ENCODE results near the gene SSBP2. TPM values are rescaled to one million over a fixed set of nuclear protein-coding genes. Genes with fewer than 3 reads are reported as not detected.

SSBP2 gene
- total RNA-seq, 1 donor from 2014 or later, result 30.6 TPM

DNA sequence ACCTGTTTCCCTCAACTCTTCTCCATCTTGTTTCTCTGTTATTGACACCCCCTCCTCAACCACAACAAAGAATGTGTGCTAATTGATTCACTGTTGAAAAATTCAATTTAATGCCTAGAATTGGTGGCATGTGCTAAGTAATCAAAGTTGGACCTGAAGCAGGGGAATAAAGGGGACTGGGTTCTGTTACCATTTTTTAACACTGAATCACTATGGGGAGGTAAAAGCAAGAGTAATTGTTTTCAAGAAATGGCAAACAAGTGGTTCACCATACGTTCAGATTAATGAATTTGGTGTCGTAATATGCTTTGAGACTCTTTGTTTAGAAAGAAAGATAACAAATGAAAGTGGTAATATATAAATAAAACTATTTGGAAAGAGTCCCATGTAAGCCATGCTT is 17.0 kb upstream of the SSBP2 start:
- intact Hi-C loops (cut with micrococcal nuclease), result no loop called here

DNA sequence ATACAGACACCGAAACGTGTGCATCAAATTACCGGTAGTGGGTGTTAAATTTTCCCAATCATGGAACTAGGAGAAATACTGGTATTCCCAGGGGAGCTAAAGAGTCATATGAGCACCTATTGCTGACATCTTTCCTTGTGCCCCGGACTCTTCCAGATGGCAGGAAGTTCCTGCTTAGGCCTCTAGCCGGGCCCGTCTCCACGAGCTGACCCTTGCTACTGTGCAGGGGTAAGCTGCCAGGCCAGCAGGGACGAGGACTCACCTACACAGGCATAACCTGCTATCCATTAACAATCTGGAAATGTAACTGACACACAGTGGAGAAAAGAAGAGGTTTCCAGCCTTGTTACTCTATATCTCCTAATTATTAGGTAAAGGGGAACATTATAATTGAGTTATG is 16.2 kb upstream of the SSBP2 start:
- intact Hi-C loops (cut with micrococcal nuclease), result no loop called here

DNA sequence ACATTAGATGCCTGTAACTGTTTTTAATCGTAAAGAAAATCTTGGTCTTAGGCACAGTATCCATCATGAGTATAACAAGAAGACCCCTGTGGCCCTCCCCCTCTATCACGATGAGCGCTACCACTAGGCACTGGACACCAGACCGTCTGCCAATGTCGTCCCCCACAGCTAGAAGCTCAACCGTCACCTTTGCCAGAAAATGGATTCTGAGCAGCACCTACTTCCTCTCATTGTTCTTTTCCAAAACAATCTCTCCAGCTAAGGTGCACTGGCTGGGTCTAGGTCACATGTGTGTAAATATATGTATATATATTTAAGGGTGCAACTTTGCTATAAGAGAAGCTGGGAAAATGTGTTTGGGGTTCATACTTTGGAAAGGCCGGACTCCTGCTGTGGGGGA is 15.7 kb upstream of the SSBP2 start:
- intact Hi-C loops (cut with micrococcal nuclease), result no loop called here

DNA sequence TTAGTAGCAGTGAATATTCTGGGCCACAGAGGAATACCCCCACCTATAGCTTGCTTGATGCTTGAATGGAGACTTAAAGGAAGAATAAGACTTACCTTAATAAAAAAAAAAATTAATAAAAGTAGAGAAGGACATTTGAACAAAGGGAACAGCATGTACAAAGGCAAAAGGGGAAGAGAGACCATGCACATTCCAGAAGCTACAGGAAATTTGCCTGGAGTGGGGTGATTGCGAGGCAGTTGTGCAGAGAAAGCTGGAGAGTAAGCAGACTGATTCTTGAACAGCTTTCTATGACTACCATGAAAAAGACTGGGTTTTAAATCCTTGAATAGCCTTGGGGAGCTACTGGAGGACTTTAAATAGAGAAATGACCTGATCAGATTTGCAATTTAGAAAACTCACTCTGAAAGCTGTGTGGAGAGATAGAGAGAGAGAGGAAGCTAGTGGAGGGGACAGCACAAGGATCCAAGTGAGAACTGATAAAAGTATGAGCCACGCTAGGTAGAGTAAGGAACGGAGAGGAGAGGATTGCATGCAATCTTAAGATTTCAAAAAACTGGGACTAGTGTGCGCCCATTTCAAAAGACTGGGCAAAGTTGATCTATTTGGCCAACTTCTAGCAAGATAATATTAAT is 12.5 kb upstream of the SSBP2 start:
- intact Hi-C loops (cut with micrococcal nuclease), result no loop called here

DNA sequence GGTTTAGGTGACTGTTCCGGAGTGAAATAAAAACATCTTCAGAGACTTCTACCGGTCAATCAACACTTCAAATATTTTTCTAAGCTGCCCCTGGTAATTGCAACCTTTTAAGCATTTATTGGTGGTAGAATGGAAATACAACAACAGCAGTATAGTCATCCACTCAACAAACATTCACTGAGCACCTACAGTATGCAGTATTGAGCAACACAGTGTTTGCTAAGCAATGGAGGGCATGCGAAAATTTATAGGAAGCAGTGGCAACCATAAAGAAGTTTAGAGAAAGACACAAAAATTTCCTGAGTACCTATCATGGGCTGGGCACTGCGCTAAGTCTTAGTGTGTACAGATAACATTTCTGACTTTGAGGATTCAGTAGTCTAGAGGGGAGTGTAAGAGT is 12.0 kb upstream of the SSBP2 start:
- intact Hi-C loops (cut with micrococcal nuclease), result no loop called here

DNA sequence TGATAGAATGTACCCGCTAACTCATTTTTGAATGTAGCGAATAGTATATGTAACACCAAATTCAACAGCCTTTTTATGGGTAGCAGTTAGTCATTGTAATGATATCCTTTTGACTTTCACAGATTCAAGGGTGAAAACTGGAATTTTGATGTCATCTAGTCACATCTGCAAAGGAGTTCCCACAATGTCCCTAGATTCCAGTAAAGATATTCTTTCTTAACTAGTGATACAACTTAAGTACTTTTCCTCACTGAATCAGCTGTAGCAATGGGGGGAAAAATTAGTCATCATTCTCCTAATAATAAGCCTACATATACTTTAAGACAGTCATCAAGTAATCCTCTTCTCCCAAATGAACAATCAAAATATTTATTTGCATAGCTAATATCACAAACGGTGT is 11.5 kb upstream of the SSBP2 start:
- intact Hi-C loops (cut with micrococcal nuclease), result no loop called here

DNA sequence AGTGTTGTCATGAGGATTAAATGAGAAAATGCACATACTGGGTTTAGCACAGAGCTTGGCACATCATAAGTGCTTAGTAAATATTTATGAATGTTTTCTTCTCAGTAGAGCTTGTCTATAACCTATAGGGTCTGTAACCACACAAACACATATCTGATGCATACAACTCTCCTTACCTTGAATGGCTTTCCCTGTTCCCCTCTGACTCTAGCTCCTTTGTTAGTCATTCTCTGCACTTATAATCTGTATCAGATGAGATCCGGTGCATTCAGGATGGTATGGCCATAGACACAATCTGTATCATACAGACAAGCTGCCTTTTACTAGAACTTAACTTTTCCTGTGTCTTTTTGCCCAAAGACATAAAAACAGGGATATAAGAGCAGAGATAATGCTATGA is 11.1 kb upstream of the SSBP2 start:
- intact Hi-C loops (cut with micrococcal nuclease), result no loop called here

DNA sequence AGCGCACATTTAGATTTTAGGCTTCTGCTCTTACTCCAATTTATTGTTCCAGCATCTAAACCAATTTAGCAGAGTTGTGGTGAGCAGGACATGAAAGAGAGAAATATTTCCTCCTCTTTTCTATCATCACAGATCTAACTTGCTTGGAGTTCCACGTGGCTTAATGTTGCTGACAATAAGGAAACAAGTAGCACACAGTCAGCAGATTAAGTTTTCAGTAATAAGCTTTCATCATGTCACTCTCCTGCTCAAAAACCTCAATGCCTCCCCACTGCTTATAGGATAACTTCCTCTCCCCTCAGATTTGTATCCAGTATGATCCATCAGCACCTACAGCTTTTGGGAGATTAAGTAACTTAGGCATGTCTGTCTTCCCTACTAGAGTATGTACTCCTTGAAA is 10.4 kb upstream of the SSBP2 start:
- intact Hi-C loops (cut with micrococcal nuclease), result no loop called here

DNA sequence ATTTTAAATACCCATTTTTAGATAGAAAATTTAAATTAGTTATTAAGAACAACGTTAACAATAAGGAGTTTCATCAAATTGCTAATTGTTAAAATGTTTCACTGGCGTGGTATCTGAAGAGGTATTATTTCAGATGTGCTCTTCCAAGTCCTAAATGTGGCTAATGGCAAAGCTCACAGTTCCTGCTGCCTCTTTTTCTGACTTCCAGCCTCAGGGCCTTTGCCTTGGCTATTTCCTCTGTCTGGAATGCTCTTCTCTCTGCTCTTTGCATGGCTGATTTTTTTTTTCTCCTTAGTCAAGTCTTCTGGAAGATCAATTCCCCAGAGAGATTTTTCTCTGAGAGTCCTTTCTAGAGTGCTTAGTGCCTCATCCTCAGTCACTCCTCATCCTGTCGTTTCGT is 9.6 kb upstream of the SSBP2 start:
- intact Hi-C loops (cut with micrococcal nuclease), result no loop called here

DNA sequence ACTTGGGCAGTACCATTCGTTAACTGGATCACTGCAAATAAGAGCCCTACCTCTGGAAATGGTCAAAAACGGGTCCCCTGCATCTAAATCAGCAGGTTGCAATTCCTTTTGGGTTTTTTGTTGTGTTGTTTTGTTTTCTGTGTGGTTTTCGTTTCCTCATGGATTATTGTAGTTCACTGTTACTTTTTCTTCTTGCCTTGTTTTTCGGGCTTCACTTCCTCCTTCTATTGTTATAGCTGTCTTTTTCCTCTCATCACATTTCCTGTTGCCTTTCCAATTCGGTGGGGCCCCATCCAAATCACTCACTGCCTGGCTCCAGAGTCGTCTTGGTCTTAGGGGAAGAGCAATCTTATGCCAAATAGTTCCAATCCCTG is 8.7 kb upstream of the SSBP2 start:
- intact Hi-C loops (cut with micrococcal nuclease), result loop anchor here (10.0 kb wide), 1 partner anchor 595 kb away; no protein-coding TSS in a partner anchor

DNA sequence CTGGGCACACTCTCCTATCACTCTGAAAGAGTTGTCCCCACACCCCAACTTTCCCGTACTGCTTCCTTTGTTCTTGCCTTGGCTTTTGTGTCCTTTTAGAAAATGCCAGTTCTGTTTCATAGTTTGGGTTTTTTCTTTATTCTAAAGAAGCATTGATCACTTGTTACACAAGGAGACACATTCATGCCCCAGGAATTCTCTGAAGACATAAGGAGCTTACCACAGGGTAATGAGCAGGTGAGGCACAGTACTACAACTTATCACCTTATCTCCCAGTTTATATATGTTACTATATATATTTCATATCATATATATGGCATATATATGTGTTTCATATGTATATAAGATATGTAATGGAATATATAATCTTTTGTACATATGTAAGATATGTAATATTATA is 6.5 kb upstream of the SSBP2 start:
- intact Hi-C loops (cut with micrococcal nuclease), result loop anchor here (10.0 kb wide), 1 partner anchor 597 kb away; no protein-coding TSS in a partner anchor

DNA sequence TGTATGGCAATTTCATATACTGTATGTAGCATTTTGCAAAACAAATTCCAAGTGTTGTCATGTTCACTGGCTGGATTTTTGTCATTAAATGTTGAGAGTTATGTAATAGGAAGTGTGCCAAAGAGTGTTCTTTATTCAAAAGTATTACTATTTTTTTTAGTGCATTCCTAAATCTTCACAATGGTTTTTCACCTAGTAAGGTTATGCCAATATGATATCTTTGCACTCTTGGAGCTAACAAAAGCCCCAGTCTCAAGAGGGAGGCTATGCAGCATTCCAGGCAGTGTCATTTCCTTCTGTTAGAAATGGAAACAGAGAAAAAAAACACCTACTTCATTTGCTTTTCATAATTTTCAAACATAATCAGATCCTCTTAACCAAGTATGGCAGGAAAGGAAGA is 5.1 kb upstream of the SSBP2 start:
- intact Hi-C loops (cut with micrococcal nuclease), result loop anchor here (10.0 kb wide), 1 partner anchor 599 kb away; no protein-coding TSS in a partner anchor

DNA sequence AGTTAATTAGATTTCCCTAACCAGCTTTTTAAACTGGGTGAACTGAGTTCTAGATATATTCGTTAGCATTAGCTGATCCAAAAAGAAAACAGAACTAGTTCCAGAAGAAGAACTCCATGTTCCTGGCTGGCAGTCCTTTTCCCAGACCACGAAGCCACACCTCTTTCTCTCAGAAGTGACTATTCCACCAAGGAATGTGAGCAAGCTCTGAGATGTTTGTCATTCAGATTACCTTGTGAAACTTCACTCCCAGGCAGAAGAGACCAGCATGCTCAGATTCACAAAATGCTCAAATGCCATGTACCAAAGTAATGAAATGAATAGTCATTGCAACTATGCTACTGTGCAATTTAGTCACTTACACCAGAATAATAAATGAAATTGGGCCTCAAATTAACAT is 4.4 kb upstream of the SSBP2 start:
- intact Hi-C loops (cut with micrococcal nuclease), result loop anchor here (10.0 kb wide), 1 partner anchor 599 kb away; no protein-coding TSS in a partner anchor

DNA sequence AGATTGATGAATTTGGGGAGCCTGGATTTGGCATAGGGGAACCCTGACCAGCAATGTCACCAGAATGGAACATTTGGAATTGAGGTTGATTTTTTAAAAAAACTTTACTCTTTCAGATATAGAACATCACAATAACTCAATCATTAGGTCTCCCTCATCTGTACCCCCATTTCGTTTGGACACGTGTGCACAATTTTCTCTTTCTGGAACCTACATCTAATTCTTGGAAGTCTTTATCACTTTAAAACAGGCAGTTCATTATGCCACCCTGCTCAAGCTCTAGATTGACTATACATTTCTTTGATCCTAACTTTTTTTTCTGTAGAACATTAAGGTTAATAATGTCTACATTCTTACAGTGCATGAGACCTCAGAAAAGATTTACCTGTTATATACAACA is 3.7 kb upstream of the SSBP2 start:
- intact Hi-C loops (cut with micrococcal nuclease), result loop anchor here (10.0 kb wide), 1 partner anchor 600 kb away; no protein-coding TSS in a partner anchor

DNA sequence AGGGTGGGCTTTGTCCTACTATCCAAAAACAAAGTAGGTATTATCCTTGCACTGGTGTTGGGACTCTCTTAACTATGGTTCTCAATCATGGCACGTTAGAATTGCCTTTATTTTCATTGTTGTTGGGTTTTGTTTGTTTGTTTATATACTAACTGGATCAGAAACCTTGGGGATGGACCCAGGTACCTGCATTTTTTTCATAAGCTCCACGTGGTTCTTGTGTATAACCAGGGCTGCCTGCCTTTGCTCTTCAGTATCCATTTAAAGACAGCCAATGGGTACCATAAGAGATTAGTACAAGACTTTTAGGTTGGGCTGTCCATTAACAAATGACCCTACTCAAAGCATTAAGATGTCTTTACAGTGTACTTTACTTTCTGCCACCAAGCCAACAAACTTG is 2.5 kb upstream of the SSBP2 start:
- intact Hi-C loops (cut with micrococcal nuclease), result loop anchor here (10.0 kb wide), 1 partner anchor 601 kb away; no protein-coding TSS in a partner anchor

DNA sequence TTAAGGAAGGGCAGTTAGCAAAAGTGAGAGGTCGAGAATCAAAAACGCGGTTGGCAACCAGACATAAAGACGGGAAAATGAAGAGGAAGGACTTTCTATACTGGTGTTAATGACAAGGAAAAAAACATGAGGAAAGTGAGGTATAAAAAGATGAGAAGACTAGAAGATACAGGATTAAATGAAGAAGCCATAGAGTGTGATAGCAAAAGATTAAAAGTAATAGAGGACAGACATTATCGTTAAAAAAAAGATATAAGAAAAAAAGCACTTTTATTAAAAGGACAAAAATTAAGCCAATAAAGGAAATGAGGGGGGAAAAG is 1.7 kb upstream of the SSBP2 start:
- intact Hi-C loops (cut with micrococcal nuclease), result loop anchor here (10.0 kb wide), 1 partner anchor 602 kb away; no protein-coding TSS in a partner anchor

DNA sequence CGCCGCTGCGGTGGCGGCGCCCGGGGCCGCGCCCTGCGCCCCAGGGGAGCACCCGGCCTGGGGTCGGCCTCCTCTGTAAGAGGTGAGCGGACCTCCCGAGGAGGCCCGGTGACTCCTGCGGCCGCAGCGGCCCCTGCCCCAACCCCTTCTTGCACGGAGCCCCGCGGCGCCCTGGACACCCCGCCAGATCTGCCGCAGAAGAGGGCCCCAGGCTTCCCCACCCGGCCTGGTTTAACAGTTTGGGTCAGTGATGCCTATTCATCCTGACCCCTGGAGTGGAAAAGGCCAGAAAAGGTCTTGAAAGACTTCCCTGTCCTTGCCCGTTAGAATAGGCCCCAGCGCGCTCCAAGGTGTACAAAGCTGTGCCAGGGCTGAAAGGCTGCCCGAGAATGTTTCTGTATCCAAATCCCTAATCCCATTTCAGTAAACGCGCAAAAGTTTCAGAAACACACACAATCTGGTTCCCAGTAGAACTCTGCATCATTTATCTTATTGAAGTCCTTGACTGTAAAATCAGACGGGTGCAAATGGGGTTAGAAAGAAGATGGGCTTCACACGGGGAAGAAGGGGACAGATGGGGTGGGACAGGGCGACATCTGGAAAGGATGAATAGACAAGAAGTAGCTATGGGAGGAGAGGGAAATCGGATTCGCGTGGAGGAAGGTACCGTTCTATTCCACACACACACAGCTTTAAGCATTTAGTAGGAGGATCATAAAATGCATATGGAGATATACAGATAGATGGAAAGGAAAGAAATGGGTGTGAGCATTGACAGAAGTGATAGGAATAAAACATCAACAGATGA is 1.1 kb upstream of the SSBP2 start:
- intact Hi-C loops (cut with micrococcal nuclease), result loop anchor here (1.0 to 10.0 kb wide), 14 partner anchors 27 to 1325 kb away; partner anchors contain the start of genes RPS23, TMEM167A, XRCC4 and ZCCHC9

DNA sequence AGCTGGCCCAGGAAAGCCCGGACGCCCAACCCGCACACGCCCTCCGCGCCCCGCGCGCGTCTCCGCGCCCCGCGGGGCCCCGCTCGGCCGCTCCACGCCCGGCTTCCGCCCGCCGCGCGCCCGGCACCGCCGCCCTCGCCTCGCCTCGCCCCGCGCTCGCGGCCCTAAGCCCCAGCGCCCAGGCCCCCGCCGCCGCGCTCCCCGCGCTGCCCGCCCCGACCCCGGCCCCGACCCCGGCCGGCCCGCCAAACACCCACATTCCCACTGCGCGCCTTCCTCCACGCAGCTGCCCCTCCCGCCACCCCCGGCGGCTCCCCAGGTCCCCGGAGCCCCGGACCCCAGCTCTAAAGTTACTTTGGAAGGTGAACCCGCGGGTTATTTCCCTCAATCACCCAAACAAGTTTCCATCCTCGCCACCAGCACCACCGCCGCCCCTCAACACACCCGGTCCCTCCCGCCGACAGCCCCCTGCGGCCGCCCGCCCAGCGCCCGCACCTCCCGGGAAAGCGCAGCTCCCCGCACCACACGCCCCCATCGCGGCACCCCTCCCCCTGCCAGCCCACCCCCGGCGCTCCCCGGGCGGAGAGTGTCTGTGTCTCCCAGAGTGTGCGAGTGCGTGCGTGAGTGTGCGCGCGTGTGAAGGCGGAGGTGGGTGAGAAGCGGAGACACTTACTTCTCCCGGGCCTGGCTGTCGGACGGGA is 439 bp downstream of the SSBP2 start:
- intact Hi-C loops (cut with micrococcal nuclease), result loop anchor here (1.0 to 10.0 kb wide), 14 partner anchors 29 to 1327 kb away; partner anchors contain the start of genes RPS23, TMEM167A, XRCC4 and ZCCHC9

DNA sequence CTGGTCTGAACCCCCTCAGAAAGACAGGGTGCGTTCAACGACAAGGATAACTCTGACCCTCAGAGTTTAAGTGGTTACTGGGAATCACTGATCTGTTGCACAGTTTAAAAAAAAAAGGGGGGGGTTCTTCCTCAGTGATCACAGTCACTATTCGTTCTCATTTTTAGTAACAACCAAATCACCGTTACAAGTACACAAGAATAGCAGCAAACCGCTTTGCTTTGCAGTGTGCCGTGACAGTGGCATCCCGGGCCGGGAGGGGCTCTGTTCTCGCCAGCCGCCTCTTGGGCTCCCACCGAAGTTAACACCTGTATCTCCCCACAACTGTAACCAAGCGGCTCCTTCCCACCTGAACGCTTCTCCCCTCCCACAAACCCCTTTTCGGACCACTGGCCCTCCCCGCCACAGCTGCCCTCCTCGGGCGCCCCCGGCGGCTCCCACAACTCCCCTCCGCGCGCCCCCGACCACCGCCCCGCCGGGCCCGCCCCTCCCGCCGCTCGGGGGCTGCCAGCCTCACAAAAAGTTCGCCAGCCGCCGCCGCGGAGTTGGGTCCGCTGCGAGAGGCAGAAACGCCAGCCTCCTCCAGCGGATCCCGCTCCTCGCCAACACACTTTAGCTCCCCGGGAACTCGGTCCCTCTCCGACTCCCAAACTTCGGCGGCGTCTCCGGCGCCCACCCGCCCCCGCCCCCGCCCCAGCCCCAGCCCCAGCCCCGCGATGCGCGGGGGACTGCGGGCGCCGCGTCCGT is 1.2 kb downstream of the SSBP2 start:
- intact Hi-C loops (cut with micrococcal nuclease), result loop anchor here (2.0 to 10.0 kb wide), 4 partner anchors 235 to 742 kb away; no protein-coding TSS in a partner anchor

DNA sequence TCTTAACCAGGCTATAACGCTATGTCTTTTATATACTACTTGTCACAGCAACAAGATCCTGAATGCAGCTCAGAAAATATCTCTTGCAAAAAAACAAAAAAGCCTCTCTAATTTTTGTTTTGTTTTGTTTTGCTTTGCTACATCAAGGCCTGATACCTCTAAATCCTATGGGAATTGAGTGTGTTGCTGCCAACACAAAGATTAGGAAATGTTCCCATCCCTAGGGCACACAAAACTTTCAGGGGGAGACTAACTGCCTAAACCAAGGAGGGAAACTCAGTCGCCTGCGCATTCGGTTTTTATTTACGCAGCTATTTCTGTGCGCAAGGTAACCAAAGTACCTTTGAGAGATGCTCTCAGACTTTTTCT is 1.7 kb downstream of the SSBP2 start:
- intact Hi-C loops (cut with micrococcal nuclease), result loop anchor here (2.0 to 5.0 kb wide), 3 partner anchors 234 to 742 kb away; no protein-coding TSS in a partner anchor

DNA sequence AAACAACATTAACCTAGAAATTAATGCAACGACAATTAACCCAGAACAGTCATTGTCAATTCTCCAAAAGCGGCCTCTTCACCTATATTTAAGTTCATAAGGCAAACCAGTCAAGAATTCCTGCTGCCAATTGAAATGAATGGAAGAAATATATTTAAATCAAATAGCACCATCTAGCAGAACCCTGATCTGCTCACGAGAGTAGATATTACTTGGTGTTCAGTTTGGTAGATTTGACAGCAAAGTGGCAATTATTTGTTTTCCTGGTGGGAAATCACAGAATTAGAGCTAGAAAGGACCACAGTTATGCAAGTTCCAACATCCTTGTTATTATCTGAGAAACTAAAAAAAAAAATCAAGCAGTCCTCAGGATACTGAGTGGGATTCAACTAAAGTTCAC is 2.3 kb downstream of the SSBP2 start:
- intact Hi-C loops (cut with micrococcal nuclease), result loop anchor here (2.0 to 5.0 kb wide), 3 partner anchors 234 to 741 kb away; no protein-coding TSS in a partner anchor
